Gastrocnemius medialis (tissue), 4 donors: ENCODE measurements around the gene FRMD4B.
"Not testable (repeated sequence)": the region's sequence is repeated elsewhere in the genome, so short reads cannot be mapped to it uniquely, and the experiment has no call there.

ENCODE experiments used
- CTCF ChIP-seq, 5 experiments: fragments of 450-650 bp in 3 of 5; fragments of 200-600 bp in 2 of 5; sonication (generic) in 2 of 5; IDR thresholded peaks in 4 of 5; conservative IDR thresholded peaks in 1 of 5; 1 replicate in 4 of 5; 2 replicates in 1 of 5; pipeline ENCODE4 v1.5.1; 2016 to 2019; ENCODE audit warnings: antibody characterized with exemption in 5 of 5, mild to moderate bottlenecking in 3 of 5, moderate library complexity in 3 of 5
- POLR2A ChIP-seq, 2 donors: fragments of 450-650 bp; IDR thresholded peaks; one replicate each; pipeline ENCODE4 v1.6.1; 2017; ENCODE audit warnings: antibody characterized with exemption in 2 of 2, mild to moderate bottlenecking in 2 of 2, moderate library complexity in 2 of 2

- TF ChIP-seq CTCF (IDR thresholded peaks at IDR 0.05 in 4 of 5, conservative IDR thresholded peaks at IDR 0.05 in 1 of 5); POLR2A (IDR thresholded peaks at IDR 0.05): not testable (repeated sequence)
Measured at GRCh38 chr3:69276191-69276590, 109.7 kb downstream of the FRMD4B start.
